ENCODE results near the gene SSRP1.

DNA sequence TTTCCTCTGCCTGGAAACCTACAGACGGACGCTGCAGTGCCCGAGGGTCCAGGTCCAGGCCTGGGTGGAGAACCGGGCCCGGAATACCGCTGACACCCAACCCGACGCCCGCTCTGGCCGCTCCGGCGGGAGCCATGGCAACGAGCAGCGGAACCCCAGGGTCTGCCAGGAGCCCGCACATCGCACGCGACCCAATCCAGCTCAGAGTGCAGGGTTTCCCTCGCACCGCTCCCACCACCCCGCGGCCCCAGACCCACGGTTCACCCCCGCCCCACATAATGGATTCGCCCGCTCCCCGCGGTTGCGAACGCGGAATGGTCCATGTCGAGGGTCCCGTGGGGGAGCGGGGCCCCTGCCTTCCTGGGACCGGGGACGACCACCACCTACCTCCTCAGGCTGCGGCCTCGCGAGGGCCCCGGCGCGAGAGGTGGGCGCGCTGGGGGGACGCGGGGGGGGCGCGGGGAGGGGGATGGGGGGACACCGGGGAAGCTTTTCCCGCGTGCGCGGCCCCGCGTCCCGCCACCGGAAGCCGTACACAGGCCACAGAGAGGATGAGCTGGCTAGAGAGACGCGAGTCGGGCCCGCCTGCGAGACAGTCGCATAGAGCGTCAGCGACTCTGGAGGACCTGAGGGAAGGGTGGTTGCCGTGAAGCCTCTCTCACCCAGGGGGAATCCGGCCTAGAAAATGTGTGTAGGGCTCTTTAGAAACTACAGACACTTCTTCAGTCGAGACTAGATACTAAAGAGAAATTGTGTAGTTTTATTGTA is at the start of gene SSRP1:
- TF ChIP-seq POLR2A (IDR thresholded peaks at IDR 0.05; ENCODE audit: low read depth, low read length) (peak; percentile 81), POU2F2 (IDR thresholded peaks at IDR 0.05; ENCODE audit: low read depth, low read length) (0 out of 2 replicates have a peak, but pooled peaks have one; percentile 36), TAF1 (IDR thresholded peaks at IDR 0.05; ENCODE audit: low read depth, low read length) (peak; percentile 88)

Measured in GM12891 (cell line).